NCI-H1105 (cell line): Measurements from ENCODE around the gene SNRNP27.

Source experiments
- DNase-seq: peaks from one replicate; lab custom pipeline; 2025; lab: John Stamatoyannopoulos, UW

Gene SNRNP27

DNA sequence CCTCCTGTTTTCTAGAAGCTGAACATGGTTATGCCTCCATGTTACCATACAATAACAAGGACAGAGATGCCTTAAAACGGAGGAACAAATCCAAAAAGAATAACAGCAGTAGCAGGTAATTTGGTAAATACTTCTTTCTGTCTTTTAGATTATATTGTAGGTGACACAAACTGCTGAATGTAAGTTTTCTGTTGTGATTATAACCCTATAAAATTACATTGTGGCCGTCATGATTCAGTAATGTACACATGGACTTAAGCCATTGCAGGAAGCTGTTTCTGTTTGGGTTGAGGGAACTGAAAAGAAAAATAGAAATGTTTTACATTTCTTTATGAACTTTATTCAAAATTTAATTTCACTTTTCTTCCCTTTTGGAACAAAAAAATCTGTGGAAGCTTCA is 22.4 kb downstream of the SNRNP27 start:
- DNase-seq = no peak

DNA sequence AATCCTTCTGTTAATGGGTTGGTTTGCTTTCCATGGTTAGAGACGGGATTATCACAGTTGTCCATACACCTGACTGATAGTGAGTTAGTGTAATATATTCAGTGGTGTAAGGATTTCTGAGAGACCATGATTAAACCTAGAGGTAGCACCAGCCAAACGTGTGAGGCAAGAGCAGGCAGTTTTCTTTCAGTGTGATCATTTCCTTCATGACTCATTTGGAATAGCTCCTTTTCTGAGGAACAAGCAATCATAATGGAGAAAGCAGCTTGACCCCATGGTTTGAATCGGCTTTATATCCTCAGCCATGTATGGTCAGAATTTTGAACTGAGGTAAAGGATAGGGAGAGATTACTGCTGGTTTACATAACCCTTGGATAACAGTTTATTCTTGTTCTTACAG is 24.1 kb downstream of the SNRNP27 start:
- DNase-seq = no peak

DNA sequence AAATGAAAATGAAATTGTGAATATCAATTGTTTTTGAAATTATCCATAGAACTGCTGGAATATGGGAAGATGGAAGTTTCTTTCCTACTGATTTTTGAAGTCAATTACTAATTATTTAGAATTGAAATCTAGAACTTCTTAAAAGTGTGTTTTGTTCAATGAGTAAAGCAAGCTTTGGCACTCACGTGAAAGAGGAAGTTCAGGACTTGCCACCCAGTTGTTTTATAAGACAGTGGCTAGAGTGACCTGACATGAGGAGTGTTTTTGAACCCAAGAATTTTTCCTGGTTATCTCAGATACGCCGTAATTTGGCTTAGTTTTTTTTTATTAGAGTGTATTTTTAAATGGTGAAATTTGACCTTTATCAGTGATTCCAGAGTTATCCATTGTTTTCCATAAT is 24.6 kb downstream of the SNRNP27 start:
- no peak for DNase-seq

DNA sequence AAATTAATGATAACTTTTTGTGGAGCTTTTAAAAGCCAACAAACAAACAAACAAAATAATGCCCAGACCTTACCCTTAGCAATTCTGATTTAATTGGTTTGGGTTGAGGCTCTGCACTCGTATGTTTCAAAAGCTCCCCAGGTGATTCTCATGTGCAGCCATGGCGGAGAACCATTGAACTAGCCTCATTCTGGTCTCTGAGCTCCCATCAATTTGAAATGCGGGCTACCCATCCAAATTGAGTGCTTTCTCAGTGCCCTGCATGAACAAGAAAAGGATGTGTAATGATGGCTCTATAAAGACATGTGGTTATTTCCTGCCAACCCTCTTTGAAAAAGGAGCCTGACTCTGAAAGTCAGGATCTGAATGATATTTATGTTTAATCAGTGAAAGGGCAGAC is 29.4 kb downstream of the SNRNP27 start:
- no peak for DNase-seq

DNA sequence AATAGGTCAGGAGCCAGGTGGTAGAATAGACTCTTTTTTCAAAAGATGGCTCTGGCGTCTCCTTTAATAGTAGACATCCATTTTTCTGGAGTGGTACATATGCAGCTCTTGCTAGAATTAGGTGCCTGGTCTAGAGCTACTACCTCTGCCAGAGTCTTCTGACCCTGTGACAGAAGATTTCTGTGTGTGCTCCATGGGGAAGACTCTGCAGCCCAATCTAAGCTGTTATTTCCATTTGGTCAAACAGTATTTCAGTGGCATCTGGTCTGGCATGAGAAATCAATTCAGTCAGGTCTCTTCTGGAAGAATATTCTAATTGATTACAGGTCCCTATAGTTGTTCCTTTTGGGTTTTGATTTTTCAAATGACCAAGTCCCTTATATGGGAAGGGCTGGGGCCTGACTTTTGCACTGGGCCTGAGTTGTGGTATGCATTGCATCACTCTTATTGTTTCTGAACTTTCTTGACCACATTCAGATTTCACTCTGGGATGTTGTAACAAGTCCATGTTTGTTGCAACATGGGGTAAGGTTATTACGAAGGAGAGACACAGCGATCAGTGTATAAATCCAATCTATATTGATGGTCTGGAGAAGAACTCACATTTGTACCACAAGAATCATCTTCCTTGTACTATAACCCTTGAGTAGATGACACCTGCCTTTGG is 33.2 kb downstream of the SNRNP27 start:
- no peak for DNase-seq

DNA sequence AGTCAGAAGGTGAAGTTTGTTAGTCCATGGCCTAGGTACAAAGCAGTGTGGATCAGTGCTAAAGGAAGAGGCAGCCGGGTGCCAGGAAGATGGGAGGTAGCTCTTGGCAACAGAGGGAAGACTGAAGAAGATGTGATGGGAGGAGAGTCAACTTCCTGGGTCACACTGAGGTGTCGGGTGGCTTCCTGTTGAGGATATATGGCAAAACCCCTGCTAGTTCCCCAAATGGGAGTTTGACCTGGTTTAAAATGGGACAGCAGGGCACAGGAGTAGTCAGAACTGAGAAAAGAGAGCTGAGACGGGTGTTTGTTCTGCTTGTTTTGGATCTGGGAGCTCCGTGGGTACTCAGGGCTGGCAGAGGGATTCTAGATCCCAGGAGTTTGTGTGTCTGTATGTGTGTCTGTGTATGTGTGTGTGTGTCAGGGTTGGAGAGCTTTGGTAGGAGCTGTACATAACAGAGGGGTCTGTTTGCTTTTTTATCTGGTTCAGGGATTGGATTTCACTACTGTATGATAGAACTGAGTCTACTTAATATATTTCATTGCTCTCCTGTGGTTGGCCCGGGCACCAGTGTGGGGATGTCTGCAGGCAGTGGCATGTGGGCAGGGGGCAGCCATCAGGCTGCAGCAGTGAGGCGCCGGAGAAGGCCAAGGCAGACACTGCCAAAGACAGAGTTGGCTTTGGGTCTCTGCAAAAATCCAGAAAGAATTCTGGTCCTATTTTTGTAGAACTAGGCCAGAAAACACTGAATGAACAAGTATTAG is 38.3 kb downstream of the SNRNP27 start:
- DNase-seq = no peak

DNA sequence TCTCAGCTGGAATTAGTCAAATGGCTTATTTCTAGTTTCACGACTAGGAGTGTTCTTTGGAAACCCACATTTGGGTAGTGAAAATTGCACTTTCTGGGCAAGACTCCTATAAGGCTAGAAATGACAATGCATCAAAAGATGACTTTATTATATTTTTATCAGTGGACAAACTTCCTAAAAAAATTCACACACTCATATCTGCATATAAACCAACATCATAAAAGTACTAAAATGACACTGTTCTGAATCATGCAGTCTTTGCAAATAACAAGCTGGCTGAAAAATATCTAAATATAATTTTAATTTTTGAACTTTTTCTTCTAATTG is 38.8 kb downstream of the SNRNP27 start:
- no peak for DNase-seq

DNA sequence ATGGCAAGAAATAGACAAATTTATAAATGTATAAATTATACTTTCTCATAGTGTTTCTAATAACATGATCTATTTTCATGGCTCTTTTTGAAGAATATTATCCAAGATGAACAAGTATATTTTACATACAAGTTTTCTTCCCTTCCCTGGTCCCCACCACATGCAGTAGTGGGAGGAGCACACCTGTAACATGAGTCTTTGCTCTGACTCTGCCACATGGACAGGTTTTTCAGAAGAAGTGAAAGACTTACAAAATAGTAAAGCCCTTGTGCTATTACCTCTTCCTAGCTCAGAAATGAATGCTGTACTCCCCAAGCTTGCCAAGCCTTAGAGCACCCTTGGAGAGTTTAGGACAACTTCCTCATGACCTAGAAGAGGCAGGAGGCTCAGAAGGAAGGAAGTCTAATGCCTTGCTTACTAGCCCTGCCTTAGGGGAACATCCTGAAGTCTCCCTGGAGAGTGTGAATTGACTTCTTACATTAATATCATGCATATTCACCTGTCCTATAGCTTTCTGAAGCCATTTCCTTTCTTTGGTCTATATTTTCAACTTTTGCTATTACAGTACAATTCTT is 39.6 kb downstream of the SNRNP27 start:
- DNase-seq = no peak

DNA sequence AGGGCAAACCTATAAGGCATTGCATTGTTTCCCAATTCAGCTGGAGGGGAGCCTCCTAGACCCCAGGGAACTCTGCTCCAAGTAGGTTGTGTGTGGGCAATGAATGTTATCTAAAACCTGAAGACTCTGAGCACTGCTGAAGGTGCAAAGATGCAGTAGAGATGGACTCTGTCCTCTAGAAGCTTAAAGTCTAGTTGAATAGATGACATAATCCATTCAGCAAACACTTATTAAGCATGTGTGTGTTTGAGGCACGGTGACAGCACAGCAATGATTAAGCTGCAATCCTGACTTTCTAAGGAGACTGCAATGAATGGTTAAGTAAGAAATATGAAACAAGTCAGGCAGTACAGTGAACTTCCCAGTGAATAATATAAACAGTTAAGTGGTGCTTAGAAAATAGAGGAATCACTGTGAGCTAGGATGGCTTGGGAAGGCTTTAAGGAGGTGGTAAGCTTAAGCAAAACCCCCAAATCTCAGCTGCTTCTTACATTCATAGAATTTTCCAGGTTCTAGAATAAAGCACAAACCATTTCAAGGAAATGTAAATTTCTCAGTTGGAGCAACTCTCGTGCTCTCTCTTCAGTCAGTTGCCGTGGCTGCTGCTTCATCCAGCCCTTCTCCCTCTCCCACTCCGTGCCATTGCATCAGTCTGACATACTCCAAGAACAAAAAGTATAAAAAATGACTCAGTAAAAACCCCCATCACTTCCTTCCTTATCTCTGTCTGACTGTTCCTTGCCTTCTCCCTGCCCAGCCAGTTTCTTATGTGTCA is 40.3 kb downstream of the SNRNP27 start:
- no peak for DNase-seq

DNA sequence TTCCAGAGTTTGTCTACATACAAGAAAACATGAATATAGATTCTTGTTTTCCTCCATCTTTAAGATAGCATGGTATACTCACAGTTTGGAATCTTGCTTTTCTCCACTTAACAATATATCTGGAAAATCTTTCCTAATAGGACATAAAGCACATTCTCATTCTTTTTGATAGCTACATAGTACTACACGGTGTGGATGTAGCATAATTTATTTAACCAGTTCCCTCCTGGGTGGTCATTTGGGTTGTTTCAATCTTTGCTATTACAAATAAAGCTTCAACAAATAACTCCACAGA is 40.8 kb downstream of the SNRNP27 start:
- no peak for DNase-seq

DNA sequence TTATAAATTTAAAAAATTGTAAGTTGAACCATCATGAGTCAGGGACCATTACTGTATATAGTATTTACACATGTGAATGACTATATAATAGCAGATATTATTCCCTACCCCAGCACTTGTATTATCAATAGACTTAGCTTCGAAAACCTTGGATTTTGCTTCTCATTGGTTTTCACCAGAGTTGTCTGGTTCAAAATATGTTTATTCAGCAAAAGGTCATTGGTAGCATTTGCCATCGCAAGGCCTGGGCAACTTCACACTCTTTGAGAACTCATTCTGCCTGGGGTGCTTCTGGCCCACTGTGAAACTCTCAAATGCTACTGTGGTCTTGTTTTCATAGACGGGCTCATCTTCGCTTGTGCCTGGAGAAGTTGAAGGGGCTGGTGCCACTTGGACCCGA is 41.3 kb downstream of the SNRNP27 start:
- DNase-seq = no peak

DNA sequence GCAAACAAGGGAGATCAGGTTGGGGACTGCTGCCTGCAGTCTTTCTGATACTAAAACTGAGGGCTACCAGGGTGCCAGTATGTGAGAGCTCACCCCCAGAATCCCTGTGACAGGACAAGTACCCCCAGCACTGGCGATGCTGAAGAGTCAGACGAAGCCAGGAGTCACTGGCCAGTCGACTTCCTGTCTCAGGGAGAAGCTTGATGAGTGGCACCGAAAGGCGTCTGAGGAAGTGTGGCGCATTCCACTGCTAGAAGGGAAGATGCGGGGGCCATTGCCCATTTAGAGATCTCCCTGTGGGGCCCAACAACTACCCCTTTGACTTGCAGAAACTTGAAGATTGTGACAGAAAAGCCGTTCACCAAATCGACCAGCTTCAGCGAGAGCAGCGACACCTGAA is 43.1 kb downstream of the SNRNP27 start:
- no peak for DNase-seq

DNA sequence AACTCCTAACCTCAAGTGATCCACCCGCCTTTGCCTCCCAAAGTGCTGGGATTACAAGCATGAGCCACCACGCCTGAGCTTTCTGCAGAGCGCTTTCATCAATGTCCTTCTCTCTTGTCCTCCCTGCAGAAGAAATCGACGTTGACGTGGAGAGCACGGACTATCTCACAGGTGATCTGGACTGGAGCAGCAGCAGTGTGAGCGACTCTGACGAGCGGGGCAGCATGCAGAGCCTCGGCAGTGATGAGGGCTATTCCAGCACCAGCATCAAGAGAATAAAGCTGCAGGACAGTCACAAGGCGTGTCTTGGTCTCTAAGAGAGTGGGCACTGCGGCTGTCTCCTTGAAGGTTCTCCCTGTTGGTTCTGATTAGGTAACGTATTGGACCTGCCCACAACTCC is 44.2 kb downstream of the SNRNP27 start:
- no peak for DNase-seq

DNA sequence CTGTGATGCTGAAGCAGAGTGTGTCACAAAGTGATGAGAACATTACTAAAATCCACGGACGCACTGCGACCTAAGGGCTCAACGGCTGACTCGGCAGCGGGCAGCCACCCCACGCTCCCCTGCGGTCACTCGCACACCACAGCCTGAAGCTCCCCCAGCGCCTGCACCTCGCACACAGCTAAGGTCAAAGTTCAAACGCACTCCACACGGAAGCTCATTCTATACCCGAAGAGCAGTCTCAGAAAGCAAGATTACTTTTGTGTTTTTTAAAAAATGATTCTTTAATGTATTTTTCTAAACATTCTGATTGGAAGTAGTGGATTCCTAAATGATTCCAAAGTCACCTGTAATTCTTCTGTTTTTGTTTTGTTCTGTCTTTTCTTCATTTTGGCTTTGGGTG is 46.0 kb downstream of the SNRNP27 start:
- DNase-seq = no peak

DNA sequence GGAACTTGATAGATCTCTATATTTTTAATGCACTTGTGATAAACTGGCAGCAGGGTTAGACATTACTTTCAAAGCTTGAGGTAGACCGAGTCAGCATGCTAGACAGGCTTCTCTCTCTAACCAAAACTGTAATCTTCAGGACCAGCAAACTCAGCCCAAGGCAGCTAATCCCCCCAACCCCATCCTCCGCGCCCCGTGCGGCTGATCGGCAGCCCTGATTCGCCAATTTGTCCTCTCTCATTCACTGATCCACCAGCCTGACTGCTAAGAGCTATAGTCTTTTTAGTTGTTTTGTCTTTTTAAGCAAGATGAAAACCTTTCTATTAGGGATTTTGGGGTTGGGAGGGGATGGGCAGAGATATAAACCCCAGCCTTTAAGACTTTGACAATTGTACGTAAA is 46.9 kb downstream of the SNRNP27 start:
- no peak for DNase-seq

DNA sequence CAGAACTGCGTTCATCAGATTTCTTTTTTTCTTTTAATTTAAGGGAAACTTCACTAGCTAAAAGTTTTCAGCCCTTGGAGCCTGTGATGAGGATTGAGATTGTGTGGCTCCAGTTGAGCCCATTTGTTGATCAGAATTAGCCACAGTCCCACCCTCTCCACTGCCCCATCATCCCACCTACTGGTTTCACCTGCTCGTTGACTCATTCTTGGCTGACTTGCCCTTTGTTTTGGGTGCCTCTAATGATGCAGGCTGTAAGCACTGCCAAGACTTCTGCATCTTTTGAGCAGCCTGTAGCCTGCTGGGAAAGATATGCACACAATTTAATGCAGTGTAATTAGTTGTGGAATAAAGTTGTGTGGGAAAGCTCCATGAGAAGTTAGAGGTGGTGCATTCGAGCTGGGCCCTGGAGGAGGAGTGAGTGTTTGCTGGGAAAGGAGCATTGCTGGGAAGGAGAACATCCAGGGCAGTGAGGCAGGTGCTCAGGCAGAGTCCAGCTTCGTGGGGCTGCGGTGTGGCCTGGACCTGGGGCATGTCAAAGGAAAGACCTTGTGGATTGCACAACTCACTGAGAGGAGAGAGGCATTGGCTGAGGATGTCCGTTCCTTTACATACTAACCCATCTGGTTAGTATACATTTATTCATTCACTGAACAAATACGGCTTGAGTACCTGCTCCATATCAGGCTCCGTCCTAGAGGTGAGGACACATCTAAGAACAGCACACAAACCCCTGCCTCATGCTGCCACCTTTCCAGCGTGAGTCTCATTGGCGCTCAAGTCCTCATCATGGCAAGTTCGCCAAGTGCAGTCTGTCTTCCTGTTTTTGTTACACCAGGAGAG is 49.5 kb downstream of the SNRNP27 start:
- DNase-seq = no peak

DNA sequence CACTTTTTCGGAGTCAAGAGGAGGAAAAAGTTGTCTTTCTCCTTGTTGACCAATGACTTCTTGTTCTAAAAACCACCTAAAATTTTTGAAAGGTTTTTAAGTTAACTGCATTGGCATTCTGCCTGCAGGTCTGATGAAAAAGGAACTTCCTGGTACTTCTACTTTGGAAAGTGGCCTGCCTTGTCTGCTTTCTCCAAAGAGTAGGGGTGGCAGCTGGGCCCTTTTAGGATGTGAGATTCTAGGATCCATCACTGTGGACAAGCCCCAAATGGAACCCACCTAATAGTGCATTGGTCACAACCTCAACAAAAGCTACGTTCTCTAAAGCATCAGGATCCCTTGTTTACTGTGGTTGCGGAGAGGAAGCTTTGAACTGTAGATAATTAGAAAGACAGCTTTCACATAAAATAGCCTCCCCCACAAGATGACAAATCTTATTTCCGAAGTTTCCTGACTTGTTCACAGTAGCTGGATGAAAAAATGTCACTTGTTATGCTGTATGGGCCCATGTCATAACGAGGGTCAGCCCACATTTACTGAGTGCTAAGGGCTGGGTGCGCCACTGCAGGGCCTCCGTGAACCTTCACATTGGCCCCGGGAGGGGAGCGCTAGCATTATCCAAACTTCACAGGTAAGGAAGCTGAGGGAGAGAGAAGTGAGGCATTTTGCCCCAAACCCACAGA is 50.2 kb downstream of the SNRNP27 start:
- DNase-seq = no peak

DNA sequence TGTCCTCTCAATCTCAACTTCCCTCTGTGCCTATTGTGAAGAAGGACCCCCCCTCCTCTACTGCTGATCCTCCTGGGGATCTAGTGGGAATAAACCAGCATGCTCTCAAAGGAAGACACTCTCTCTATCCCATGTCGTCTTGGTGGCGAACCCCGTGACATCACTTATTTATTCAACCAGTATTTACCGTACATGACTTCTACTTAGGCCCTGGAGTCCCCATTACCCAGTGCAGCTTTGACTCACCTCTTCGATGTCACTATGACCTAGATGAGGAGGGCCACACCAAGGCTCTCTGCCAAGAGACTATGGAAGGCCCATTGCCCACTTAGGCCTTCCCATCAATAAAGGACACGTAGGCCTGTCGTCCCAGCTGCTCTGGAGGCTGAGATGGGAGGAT is 51.0 kb downstream of the SNRNP27 start:
- no peak for DNase-seq

DNA sequence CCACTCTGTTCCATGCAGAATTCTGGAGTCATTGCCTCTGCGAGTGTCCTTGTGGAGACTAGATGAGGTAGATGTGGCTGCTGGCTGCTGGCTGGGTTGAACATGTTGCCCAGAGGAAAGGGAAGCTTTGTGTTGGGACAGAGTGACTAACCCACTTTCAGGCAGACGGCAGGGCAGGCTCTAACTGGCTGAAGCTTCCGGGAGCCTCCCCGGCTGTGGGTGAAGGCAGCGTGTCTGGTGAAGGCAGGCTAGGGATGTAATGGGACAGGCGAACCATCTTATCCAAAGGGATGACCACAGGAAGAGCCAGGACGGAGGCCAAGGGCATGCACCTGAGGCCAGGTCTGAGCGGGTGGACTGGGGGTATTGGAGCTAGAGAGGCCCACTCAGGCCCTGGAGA is 51.7 kb downstream of the SNRNP27 start:
- no peak for DNase-seq

DNA sequence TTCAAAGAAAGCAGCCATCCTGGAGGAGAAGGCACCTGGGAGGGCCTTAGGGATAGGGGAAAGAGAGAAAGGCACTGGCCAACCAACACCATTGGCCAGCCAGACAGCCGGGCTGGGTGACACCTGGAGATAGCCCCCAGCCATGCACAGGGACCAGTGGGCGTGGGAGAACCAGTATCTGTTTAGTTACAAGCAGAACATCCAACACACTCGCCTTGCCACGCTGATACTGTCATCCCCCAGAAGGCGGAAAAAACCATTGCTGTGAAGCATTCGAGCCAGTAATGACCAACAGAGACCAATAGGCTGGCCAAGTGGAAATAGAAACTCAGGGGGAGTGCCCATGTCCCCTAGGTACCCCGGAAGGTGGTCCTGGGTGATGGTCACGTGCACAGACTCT is 52.2 kb downstream of the SNRNP27 start:
- no peak for DNase-seq
